Astrocyte (in vitro differentiated cells and primary cell): ENCODE data around the gene PIGL. TPM values are rescaled to one million over a fixed set of nuclear protein-coding genes. Genes with fewer than 3 reads are reported as not detected.

Experiments
- DNase-seq: peaks from one replicate; pipeline ENCODE4 v3.0.0-alpha.2; 2010; ENCODE audit warnings: low read depth
- FAIRE-seq: peaks from 2 replicates; lab custom pipeline; 2011; peaks lifted over from hg19 to GRCh38; lab: Jason Lieb, UNC
- H2AFZ ChIP-seq: 2 replicates; pipeline ENCODE4 v1.6.0; 2012; ENCODE audit warnings: low read depth, low read length, inconsistent platforms
- H3K27ac ChIP-seq: 2 replicates; pipeline ENCODE4 v1.5.1; 2011; ENCODE audit warnings: low read depth, low read length, inconsistent platforms
- H3K27me3 ChIP-seq: 2 replicates; pipeline ENCODE4 v1.6.0; 2011; ENCODE audit warnings: low read length, inconsistent platforms; ENCODE audit not compliant: insufficient read depth
- H3K36me3 ChIP-seq: 2 replicates; pipeline ENCODE4 v1.5.1; 2011; ENCODE audit warnings: low read length, inconsistent platforms; ENCODE audit not compliant: insufficient read depth
- H3K4me1 ChIP-seq: 2 replicates; pipeline ENCODE4 v1.5.1; 2011; ENCODE audit warnings: low read length, inconsistent platforms; ENCODE audit not compliant: insufficient read depth
- H3K4me2 ChIP-seq: 2 replicates; pipeline ENCODE4 v1.6.0; 2012; ENCODE audit warnings: low read length, inconsistent platforms
- H3K4me3 ChIP-seq: 2 replicates; pipeline ENCODE4 v1.5.1; 2011; ENCODE audit warnings: low read depth, mild to moderate bottlenecking, low read length, inconsistent platforms; ENCODE audit not compliant: insufficient read depth
- H3K79me2 ChIP-seq: 2 replicates; pipeline ENCODE4 v1.6.0; 2012; ENCODE audit warnings: mild to moderate bottlenecking, low read length, inconsistent platforms; ENCODE audit not compliant: insufficient read depth
- H3K9ac ChIP-seq: 2 replicates; pipeline ENCODE4 v1.6.0; 2012; ENCODE audit warnings: mild to moderate bottlenecking, low read length, inconsistent platforms
- H3K9me3 ChIP-seq: 2 replicates; pipeline ENCODE4 v1.5.1; 2012; ENCODE audit warnings: low read depth, mild to moderate bottlenecking, low read length, inconsistent platforms; ENCODE audit not compliant: insufficient read depth
- H4K20me1 ChIP-seq: 2 replicates; pipeline ENCODE4 v1.6.0; 2012; ENCODE audit warnings: low read length, inconsistent platforms; ENCODE audit not compliant: insufficient read depth
- H3K27ac Mint-ChIP-seq: one replicate; pipeline ENCODE4 v1.8.0; 2021; ENCODE audit warnings: mild to moderate bottlenecking, mixed read lengths; ENCODE audit not compliant: unreplicated experiment
- H3K27me3 Mint-ChIP-seq: one replicate; pipeline ENCODE4 v1.8.0; 2021; ENCODE audit warnings: low read depth, mixed read lengths; ENCODE audit not compliant: unreplicated experiment
- H3K36me3 Mint-ChIP-seq: one replicate; pipeline ENCODE4 v1.8.0; 2021; ENCODE audit warnings: low read depth, mixed read lengths; ENCODE audit not compliant: unreplicated experiment
- H3K4me1 Mint-ChIP-seq: one replicate; pipeline ENCODE4 v1.8.0; 2021; ENCODE audit warnings: low read depth, mixed read lengths; ENCODE audit not compliant: unreplicated experiment
- H3K4me3 Mint-ChIP-seq: one replicate; pipeline ENCODE4 v1.8.0; 2021; ENCODE audit warnings: mild to moderate bottlenecking, moderate library complexity, mixed read lengths; ENCODE audit not compliant: unreplicated experiment
- H3K9me3 Mint-ChIP-seq: one replicate; pipeline ENCODE4 v1.8.0; 2021; ENCODE audit warnings: mild to moderate bottlenecking, mixed read lengths; ENCODE audit not compliant: unreplicated experiment
- CTCF ChIP-seq: IDR thresholded peaks from 2 replicates; pipeline ENCODE4 v1.5.1; 2011; ENCODE audit warnings: low read depth, mild to moderate bottlenecking, inconsistent platforms, low read length, moderate library complexity; ENCODE audit not compliant: insufficient read depth
- EZH2 ChIP-seq: IDR thresholded peaks from 2 replicates; pipeline ENCODE4 v1.6.1; 2012; ENCODE audit warnings: mild to moderate bottlenecking, low read length, inconsistent platforms; ENCODE audit not compliant: insufficient read depth
- total RNA-seq: library from RNA; stranded (reverse); gene quantifications from 2 replicates; pipeline ENCODE4 v1.2.1, GENCODE V29; 2021

The PIGL gene
- total RNA-seq, 1 donor from 2014 or later: 21.9 TPM

- no peak overlapping the region for H3K27ac ChIP-seq
- Mint-ChIP-seq H3K4me3 (no peak overlapping the region), H3K4me1 (no peaks in the 10 kb centered on the region)
Measured at GRCh38 chr17:16339402-16339801, 122.4 kb downstream of the PIGL start.

GRCh38 chr17:16339959-16340358 is 122.9 kb downstream of the PIGL start:
- H3K9me3 Mint-ChIP-seq: no peaks in the 10 kb centered on the region
- Histone ChIP-seq H3K4me3 (no peak overlapping the region), H2AFZ (no peak overlapping the region), H4K20me1 (no peaks in the 10 kb centered on the region), H3K4me1 (peaks cover 4% of the 10 kb centered on the region), H3K79me2 (no peaks in the 10 kb centered on the region), H3K9me3 (no peaks in the 10 kb centered on the region), H3K36me3 (peaks cover 3% of the 10 kb centered on the region), H3K27me3 (no peaks in the 10 kb centered on the region), H3K9ac (no peak overlapping the region), H3K27ac (no peak overlapping the region), H3K4me2 (no peak overlapping the region)
- no peak for TF ChIP-seq CTCF
- no peak for TF ChIP-seq EZH2
- H3K4me1 Mint-ChIP-seq: no peaks in the 10 kb centered on the region
- H3K27me3 Mint-ChIP-seq: no peaks in the 10 kb centered on the region
- H3K27ac Mint-ChIP-seq: no peak overlapping the region
- H3K36me3 Mint-ChIP-seq: peaks cover 8% of the 10 kb centered on the region
- no peak for FAIRE-seq
- DNase-seq: no peak
- H3K4me3 Mint-ChIP-seq: no peak overlapping the region

More at GRCh38 chr17:16339402-16339801, 122.4 kb downstream of the PIGL start:
- no peak overlapping the region for H3K27ac Mint-ChIP-seq
- Histone ChIP-seq H2AFZ (no peak overlapping the region), H3K4me1 (peaks cover 4% of the 10 kb centered on the region), H3K9me3 (no peaks in the 10 kb centered on the region), H3K36me3 (peaks cover 3% of the 10 kb centered on the region), H3K4me3 (no peak overlapping the region), H3K79me2 (no peaks in the 10 kb centered on the region), H3K27me3 (no peaks in the 10 kb centered on the region), H4K20me1 (no peaks in the 10 kb centered on the region), H3K9ac (no peak overlapping the region), H3K4me2 (no peak overlapping the region)
- FAIRE-seq: no peak
- TF ChIP-seq CTCF: no peak
- H3K27me3 Mint-ChIP-seq: no peaks in the 10 kb centered on the region
- H3K9me3 Mint-ChIP-seq: no peaks in the 10 kb centered on the region
- H3K36me3 Mint-ChIP-seq: peaks cover 8% of the 10 kb centered on the region
- DNase-seq: no peak

- Mint-ChIP-seq H3K36me3 (peaks cover 8% of the 10 kb centered on the region), H3K9me3 (no peaks in the 10 kb centered on the region), H3K4me1 (no peaks in the 10 kb centered on the region), H3K27ac (no peak overlapping the region), H3K4me3 (no peak overlapping the region), H3K27me3 (no peaks in the 10 kb centered on the region)
- Histone ChIP-seq H3K27ac (no peak overlapping the region), H2AFZ (no peak overlapping the region), H3K9ac (no peak overlapping the region), H3K79me2 (no peaks in the 10 kb centered on the region), H3K36me3 (peaks cover 10% of the 10 kb centered on the region), H4K20me1 (no peaks in the 10 kb centered on the region), H3K4me1 (peaks cover 4% of the 10 kb centered on the region), H3K9me3 (no peaks in the 10 kb centered on the region), H3K4me2 (no peak overlapping the region), H3K27me3 (no peaks in the 10 kb centered on the region), H3K4me3 (no peak overlapping the region)
- peak; percentile 66 for DNase-seq
- FAIRE-seq: no peak
- TF ChIP-seq CTCF: no peak
- no peak for TF ChIP-seq EZH2
Measured at GRCh38 chr17:16342979-16343378, 126.0 kb downstream of the PIGL start.
